Myocyte (in vitro differentiated cells): Measurements from ENCODE around the gene KRT79. TPM values are rescaled to one million over a fixed set of nuclear protein-coding genes. Genes with fewer than 3 reads are reported as not detected.

ENCODE experiments used
- DNase-seq: peaks from one replicate; pipeline ENCODE4 v3.0.0-alpha.2; 2012; ENCODE audit warnings: low read depth
- total RNA-seq: library from RNA; depleted of rRNA; stranded (reverse); fragments of >200 nt; gene quantifications from 2 replicates; pipeline ENCODE4 v1.2.3, GENCODE V29; 2014

KRT79 gene
- total RNA-seq, 1 donor from 2014 or later: not detected

DNA sequence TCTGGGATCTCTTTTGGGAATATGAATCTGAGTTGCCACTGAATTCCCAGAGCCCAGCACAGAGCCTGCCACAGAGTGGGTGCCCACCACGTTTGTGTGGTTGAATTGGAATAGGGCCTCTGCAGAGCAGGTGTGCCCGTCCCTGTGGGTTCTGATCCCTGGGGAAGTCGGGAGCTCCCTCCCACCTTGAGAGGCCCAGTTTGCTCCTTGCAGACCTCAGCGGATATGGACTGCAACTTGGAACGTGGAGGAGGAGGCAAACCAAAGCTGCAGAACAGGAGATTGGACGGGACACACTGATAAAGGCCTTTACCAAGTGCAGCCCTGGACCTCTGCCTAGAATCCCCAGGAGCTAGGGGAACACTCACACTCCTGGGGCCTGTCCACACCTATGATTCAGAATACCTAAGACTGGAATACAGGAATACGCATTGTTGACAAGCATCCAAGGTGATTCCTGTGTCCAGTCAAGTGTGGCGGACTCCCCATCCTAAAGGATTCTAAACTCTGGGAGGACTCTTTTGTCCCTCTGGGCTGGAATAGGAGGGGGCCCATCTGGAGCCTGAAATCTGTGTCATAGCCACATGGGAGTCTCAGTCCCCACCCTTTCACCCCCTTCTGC lies 59.4 kb downstream of the KRT79 start:
- no peak for DNase-seq

DNA sequence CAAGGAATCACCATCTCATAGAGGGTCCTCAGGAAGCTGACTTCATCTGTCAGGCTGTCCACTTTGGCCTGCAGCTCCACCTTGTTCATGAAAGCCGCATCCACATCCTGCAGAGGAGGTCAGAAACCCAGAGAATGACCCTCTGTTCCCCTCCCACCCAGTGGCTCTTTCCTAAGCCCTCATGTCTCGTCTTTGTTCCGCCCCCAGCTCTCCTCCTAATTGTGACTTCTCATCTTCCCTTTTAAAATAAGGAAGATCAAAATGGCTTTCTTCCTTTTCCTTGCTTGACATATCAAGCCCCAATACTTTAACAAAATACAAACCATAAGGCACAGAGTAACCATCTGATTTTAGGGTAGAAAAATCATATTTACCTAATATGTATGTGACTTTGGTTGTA lies 61.3 kb downstream of the KRT79 start:
- DNase-seq: no peak

DNA sequence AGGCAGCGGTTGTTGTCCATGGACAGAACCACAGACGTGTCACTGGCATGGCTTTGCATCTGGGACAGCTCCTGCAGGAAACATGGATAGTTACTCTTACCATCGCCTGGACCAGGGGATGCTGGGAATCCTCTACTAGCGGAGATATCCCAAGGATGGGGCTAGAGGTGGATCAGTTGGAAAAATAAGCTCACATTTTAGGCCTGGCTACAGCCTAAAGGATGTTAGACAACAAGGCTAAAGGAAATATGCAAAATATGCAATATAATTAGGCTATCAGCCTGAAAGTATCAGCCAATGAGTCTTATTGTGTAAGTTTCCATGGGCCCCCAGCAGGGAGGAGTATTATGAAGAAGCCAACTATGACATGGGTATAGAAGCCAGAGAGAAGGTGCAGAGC lies 61.9 kb downstream of the KRT79 start:
- no peak for DNase-seq

DNA sequence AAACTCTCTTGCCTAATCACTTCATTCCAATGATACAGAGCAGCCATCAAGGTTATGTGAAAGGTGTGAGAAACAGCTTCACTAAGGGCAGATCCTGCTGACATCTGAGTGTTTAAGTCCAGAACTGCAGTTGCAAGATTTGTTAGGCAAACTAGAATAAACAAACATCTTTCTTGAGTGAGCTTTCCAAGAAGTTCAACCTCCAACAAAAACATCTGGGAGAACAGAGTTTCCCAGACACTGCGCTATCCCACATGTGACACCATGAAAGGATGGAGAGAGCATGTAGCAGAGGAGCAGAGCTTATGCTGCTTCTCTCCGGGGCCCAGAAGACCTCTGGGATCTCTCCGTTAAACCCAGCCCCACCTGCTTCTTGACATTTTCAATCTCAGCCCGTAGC lies 62.6 kb downstream of the KRT79 start:
- no peak for DNase-seq

Other genes starting within 250 kb of the KRT79 start
- not detected in 2 replicates for gene KRT72, start 232.8 kb downstream of the KRT79 start, total RNA-seq
- not detected in 2 replicates for gene KRT73, start 215.8 kb downstream of the KRT79 start, total RNA-seq
- gene KRT2, start 182.1 kb downstream of the KRT79 start, total RNA-seq: not detected in 2 replicates
- gene KRT1, start 153.9 kb downstream of the KRT79 start, total RNA-seq: not detected in 2 replicates
- not detected in 2 replicates for gene KRT77, start 130.8 kb downstream of the KRT79 start, total RNA-seq
- not detected in 2 replicates for gene KRT76, start 57.0 kb downstream of the KRT79 start, total RNA-seq
- not detected in 2 replicates for gene KRT3, start 38.2 kb downstream of the KRT79 start, total RNA-seq
- not detected in 2 replicates for gene KRT4, start 20.2 kb downstream of the KRT79 start, total RNA-seq
- gene KRT78, start 14.7 kb upstream of the KRT79 start, total RNA-seq: not detected in 2 replicates
- 0.16 TPM in 1 of 2 replicates, not detected in the other for gene KRT8, start 70.8 kb upstream of the KRT79 start, total RNA-seq
- 0.16 TPM in 1 of 2 replicates, not detected in the other for gene KRT18, start 114.8 kb upstream of the KRT79 start, total RNA-seq
- gene EIF4B, start 172.1 kb upstream of the KRT79 start, total RNA-seq: 494 and 561 TPM in 2 replicates
- 43.8 and 59.8 TPM in 2 replicates for gene TNS2, start 215.8 kb upstream of the KRT79 start, total RNA-seq
- gene SPRYD3, start 245.1 kb upstream of the KRT79 start, total RNA-seq: 25.7 and 35.7 TPM in 2 replicates